HepG2 (cell line): ENCODE data around the gene KAZN. TPM values are rescaled to one million over a fixed set of nuclear protein-coding genes. Genes with fewer than 3 reads are reported as not detected.

ENCODE experiments used
- ATF7 ChIP-seq, 2 experiments: fragments of 450-650 bp in 1 of 2; sonication (generic) in 1 of 2; formaldehyde crosslinking in 1 of 2; IDR thresholded peaks; 2 replicates each; pipeline versions ENCODE4 v1.4.0 to v1.6.1; 2016 to 2020; ENCODE audit warnings: antibody characterized with exemption in 1 of 2, mild to moderate bottlenecking in 1 of 2, missing genetic modification reagents in 1 of 2
- CCAR2 ChIP-seq: fragments of 200-400 bp; formaldehyde crosslinking; optimal IDR thresholded peaks from 2 replicates; pipeline ENCODE3; 2018; ENCODE audit warnings: low read depth, mild to moderate bottlenecking, low read length, moderate library complexity
- CHD4 ChIP-seq: fragments of 200-600 bp; sonication (generic); IDR thresholded peaks from 2 replicates; pipeline ENCODE4 v1.7.0; 2017; ENCODE audit warnings: mild to moderate bottlenecking, low read length, borderline replicate concordance
- KLF13 ChIP-seq: sonication (generic); formaldehyde crosslinking; IDR thresholded peaks from 2 replicates; pipeline ENCODE4 v1.4.0; 2020; ENCODE audit warnings: mild to moderate bottlenecking, missing genetic modification reagents
- MAZ ChIP-seq, 2 experiments: sonication (generic) in 1 of 2; formaldehyde crosslinking in 1 of 2; IDR thresholded peaks; 2 replicates each; pipeline versions ENCODE4 v1.5.0 to v1.6.1; 2012 to 2020; ENCODE audit warnings: low read depth in 2 of 2, mild to moderate bottlenecking in 2 of 2, borderline replicate concordance in 1 of 2, improper control_type of control experiment in 1 of 2, low read length in 1 of 2, missing genetic modification reagents in 1 of 2, moderate library complexity in 1 of 2
- MIER3 ChIP-seq: IDR thresholded peaks from 2 replicates; pipeline ENCODE4 v1.6.1; 2016; ENCODE audit warnings: missing compliant biosample characterization, borderline replicate concordance
- SMARCE1 ChIP-seq: fragments of 450-650 bp; IDR thresholded peaks from 2 replicates; pipeline ENCODE4 v1.6.1; 2017; ENCODE audit warnings: borderline replicate concordance
- ZNF543 ChIP-seq: sonication (generic); formaldehyde crosslinking; IDR thresholded peaks from 2 replicates; pipeline ENCODE4 v1.4.0; 2020; ENCODE audit warnings: mild to moderate bottlenecking, missing genetic modification reagents
- ZNF678 ChIP-seq: sonication (generic); formaldehyde crosslinking; IDR thresholded peaks from 2 replicates; pipeline ENCODE4 v1.4.0; 2020; ENCODE audit warnings: mild to moderate bottlenecking, missing genetic modification reagents
- polyA plus RNA-seq, 8 experiments: library from polyadenylated mRNA; depleted of rRNA in 3 of 8; stranded (reverse) in 7 of 8; unstranded in 1 of 8; fragments of >200 nt; fragmentation: Illumina TruSeq in 4 of 8; extraction: Trizol in 4 of 8; gene quantifications; 2 replicates each; pipeline versions ENCODE4 v1.2.1 to v1.2.3, GENCODE V29; 2011 to 2016; ENCODE audit warnings: low read depth in 4 of 8, missing spikeins in 1 of 8, mixed read lengths in 1 of 8; ENCODE audit not compliant: insufficient read depth in 1 of 8
- total RNA-seq, 5 experiments: library from RNA; depleted of rRNA; stranded (reverse); fragments of >200 nt; fragmentation: Illumina TruSeq; extraction: Trizol; gene quantifications; 2 replicates each; pipeline ENCODE4 v1.2.3, GENCODE V29; 2016; ENCODE audit warnings: low read depth in 1 of 5
- TF ChIP-seq, protein P1 (sequence below): sonication (generic); formaldehyde crosslinking; IDR thresholded peaks from 2 replicates; pipeline ENCODE4 v1.4.0; 2020; ENCODE audit warnings: mild to moderate bottlenecking, missing genetic modification reagents
- TF ChIP-seq, protein P2 (sequence below): fragments of 450-650 bp; IDR thresholded peaks from 2 replicates; pipeline ENCODE4 v1.6.1; 2017; ENCODE audit warnings: mild to moderate bottlenecking
- TF ChIP-seq, protein P3 (sequence below): sonication (generic); formaldehyde crosslinking; IDR thresholded peaks from 2 replicates; pipeline ENCODE4 v1.5.0; 2020; ENCODE audit warnings: mild to moderate bottlenecking, missing genetic modification reagents
- TF ChIP-seq, protein P4 (sequence below): sonication (generic); formaldehyde crosslinking; IDR thresholded peaks from 2 replicates; pipeline ENCODE4 v1.4.0; 2020; ENCODE audit warnings: missing genetic modification reagents

KAZN gene
- total and polyA plus RNA-seq, 2 of the 13 experiments (the other 11 are each of a cell fraction or from before 2014, with no cell fraction given): 10.4 to 13.5 TPM

DNA sequence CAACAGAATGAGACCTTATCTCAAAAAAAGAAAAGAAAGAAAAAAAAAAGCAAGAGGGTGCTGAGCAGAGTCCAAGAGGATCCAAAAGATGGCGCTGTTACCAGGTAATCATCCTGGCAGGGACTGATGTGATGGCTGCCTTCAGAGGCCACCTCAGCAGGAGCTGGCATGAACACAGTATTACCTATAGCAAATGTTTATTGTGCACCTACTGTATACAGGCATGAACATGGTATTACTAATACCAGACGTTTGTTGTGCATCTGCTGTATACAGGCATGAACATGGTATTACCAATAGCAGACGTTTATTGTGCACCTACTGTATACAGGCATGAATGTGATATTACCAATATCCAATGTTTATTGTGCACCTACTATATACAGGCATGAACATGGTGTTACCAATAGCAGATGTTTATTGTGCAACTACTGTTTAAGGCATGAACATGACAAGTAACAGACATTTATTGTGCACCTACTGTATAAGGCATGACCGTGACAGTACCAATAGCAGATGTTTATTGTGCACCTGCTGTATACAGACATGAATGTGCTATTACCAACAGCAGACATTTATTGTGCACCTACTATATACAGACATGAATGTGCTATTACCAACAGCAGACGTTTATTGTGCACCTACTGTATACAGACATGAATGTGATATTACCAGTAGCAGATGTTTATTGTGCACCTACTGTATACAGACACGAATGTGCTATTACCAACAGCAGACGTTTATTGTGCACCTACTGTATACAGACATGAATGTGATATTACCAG, 439.9 kb downstream of the KAZN start (continued):
- TF ChIP-seq, protein P1, sequence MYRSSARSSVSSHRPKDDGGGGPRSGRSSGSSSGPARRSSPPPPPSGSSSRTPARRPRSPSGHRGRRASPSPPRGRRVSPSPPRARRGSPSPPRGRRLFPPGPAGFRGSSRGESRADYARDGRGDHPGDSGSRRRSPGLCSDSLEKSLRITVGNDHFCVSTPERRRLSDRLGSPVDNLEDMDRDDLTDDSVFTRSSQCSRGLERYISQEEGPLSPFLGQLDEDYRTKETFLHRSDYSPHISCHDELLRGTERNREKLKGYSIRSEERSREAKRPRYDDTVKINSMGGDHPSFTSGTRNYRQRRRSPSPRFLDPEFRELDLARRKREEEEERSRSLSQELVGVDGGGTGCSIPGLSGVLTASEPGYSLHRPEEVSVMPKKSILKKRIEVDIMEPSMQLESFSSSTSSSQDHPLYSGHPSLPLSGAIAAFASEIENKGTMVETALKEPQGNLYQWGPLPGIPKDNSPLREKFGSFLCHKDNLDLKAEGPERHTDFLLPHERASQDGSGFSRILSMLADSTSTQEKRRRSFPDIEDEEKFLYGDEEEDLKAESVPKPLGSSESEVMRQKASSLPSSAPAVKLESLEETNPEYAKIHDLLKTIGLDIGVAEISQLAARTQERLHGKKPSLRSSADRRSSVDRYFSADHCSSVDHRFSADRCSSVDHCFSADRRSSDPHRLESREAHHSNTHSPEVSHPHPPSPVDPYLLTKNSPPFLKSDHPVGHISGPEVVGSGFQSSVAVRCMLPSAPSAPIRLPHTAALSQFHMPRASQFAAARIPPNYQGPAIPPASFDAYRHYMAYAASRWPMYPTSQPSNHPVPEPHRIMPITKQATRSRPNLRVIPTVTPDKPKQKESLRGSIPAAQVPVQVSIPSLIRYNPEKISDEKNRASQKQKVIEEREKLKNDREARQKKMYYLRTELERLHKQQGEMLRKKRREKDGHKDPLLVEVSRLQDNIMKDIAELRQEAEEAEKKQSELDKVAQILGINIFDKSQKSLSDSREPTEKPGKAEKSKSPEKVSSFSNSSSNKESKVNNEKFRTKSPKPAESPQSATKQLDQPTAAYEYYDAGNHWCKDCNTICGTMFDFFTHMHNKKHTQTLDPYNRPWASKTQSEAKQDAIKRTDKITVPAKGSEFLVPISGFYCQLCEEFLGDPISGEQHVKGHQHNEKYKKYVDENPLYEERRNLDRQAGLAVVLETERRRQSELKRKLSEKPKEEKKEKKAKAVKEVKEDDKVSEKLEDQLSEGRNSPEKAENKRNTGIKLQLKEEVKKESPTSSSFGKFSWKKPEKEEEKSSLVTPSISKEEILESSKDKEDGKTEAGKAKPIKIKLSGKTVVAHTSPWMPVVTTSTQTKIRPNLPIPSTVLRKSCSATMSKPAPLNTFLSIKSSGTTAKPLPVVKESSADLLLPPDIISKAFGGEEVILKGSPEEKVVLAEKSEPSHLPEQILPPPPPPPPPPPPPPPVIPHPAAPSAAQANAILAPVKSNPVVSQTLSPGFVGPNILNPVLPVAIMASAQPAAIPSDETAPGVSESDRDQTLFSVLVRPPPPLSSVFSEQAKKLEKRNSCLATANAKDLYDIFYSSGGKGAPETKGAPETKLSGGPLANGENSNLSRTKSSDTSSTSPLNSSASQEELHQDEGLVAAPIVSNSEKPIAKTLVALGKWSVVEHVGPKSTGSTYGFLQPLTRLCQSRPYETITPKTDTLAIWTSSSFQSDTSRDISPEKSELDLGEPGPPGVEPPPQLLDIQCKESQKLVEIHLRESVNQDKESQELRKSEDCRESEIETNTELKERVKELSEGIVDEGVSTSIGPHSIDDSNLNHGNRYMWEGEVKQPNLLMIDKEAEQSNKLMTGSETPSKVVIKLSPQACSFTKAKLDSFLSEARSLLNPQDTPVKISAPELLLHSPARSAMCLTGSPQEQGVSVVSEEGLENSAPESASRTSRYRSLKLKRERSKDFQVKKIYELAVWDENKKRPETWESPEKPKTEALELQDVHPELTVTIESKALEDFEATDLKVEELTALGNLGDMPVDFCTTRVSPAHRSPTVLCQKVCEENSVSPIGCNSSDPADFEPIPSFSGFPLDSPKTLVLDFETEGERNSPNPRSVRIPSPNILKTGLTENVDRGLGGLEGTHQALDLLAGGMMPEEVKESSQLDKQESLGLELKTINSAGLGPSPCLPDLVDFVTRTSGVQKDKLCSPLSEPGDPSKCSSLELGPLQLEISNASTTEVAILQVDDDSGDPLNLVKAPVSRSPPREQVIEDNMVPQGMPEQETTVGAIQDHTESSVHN: no peak
- TF ChIP-seq MAZ (IDR thresholded peaks at IDR 0.05; ENCODE audit: borderline replicate concordance, low read depth, low read length) (0 out of 2 replicates have a peak, but pooled peaks have one; percentile 41), MAZ (CRISPR knock-in tag; IDR thresholded peaks at IDR 0.05; ENCODE audit: low read depth) (no peak), ZNF678 (no peak), ATF7 (IDR thresholded peaks at IDR 0.05) (no peak), ATF7 (CRISPR knock-in tag; IDR thresholded peaks at IDR 0.05) (no peak), CCAR2 (no peak), MIER3 (CRISPR knock-in tag) (no peak), CHD4 (peak; percentile 98), ZNF543 (CRISPR knock-in tag) (no peak), SMARCE1 (no peak), KLF13 (CRISPR knock-in tag) (no peak)
- TF ChIP-seq, protein P2, sequence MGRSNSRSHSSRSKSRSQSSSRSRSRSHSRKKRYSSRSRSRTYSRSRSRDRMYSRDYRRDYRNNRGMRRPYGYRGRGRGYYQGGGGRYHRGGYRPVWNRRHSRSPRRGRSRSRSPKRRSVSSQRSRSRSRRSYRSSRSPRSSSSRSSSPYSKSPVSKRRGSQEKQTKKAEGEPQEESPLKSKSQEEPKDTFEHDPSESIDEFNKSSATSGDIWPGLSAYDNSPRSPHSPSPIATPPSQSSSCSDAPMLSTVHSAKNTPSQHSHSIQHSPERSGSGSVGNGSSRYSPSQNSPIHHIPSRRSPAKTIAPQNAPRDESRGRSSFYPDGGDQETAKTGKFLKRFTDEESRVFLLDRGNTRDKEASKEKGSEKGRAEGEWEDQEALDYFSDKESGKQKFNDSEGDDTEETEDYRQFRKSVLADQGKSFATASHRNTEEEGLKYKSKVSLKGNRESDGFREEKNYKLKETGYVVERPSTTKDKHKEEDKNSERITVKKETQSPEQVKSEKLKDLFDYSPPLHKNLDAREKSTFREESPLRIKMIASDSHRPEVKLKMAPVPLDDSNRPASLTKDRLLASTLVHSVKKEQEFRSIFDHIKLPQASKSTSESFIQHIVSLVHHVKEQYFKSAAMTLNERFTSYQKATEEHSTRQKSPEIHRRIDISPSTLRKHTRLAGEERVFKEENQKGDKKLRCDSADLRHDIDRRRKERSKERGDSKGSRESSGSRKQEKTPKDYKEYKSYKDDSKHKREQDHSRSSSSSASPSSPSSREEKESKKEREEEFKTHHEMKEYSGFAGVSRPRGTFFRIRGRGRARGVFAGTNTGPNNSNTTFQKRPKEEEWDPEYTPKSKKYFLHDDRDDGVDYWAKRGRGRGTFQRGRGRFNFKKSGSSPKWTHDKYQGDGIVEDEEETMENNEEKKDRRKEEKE: no peak
- TF ChIP-seq, protein P3, sequence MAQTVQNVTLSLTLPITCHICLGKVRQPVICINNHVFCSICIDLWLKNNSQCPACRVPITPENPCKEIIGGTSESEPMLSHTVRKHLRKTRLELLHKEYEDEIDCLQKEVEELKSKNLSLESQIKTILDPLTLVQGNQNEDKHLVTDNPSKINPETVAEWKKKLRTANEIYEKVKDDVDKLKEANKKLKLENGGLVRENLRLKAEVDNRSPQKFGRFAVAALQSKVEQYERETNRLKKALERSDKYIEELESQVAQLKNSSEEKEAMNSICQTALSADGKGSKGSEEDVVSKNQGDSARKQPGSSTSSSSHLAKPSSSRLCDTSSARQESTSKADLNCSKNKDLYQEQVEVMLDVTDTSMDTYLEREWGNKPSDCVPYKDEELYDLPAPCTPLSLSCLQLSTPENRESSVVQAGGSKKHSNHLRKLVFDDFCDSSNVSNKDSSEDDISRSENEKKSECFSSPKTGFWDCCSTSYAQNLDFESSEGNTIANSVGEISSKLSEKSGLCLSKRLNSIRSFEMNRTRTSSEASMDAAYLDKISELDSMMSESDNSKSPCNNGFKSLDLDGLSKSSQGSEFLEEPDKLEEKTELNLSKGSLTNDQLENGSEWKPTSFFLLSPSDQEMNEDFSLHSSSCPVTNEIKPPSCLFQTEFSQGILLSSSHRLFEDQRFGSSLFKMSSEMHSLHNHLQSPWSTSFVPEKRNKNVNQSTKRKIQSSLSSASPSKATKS (CRISPR knock-in tag): no peak
- TF ChIP-seq, protein P4, sequence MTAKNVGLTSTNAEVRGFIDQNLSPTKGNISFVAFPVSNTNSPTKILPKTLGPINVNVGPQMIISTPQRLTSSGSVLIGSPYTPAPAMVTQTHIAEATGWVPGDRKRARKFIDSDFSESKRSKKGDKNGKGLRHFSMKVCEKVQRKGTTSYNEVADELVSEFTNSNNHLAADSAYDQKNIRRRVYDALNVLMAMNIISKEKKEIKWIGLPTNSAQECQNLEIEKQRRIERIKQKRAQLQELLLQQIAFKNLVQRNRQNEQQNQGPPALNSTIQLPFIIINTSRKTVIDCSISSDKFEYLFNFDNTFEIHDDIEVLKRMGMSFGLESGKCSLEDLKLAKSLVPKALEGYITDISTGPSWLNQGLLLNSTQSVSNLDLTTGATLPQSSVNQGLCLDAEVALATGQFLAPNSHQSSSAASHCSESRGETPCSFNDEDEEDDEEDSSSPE (CRISPR knock-in tag): no peak
